Adipocyte (in vitro differentiated cells): ENCODE measurements around the gene COBL.
A peak's percentile ranks its signal among the peaks of the same experiment; 100 is the strongest.

Experiments
- DNase-seq: peaks from one replicate; pipeline ENCODE4 v3.0.0-alpha.2; 2015; ENCODE audit warnings: low read depth
- H3K27me3 ChIP-seq: replicated peaks from 2 replicates; pipeline ENCODE4 v1.7.0; 2013; ENCODE audit warnings: mild to moderate bottlenecking, low read length, moderate library complexity; ENCODE audit not compliant: control insufficient read depth, insufficient read depth
- H3K36me3 ChIP-seq: 2 replicates; pipeline ENCODE4 v1.7.0; 2013; ENCODE audit warnings: low read length, mild to moderate bottlenecking, moderate library complexity; ENCODE audit not compliant: control insufficient read depth, insufficient read depth, severe bottlenecking
- H3K4me1 ChIP-seq: 2 replicates; pipeline ENCODE4 v1.7.0; 2013; ENCODE audit warnings: mild to moderate bottlenecking, low read length, moderate library complexity; ENCODE audit not compliant: control insufficient read depth, insufficient read depth
- H3K4me3 ChIP-seq: 2 replicates; pipeline ENCODE4 v1.7.0; 2013; ENCODE audit warnings: mild to moderate bottlenecking, low read length, moderate library complexity
- H3K9ac ChIP-seq: 2 replicates; pipeline ENCODE4 v1.7.0; 2013; ENCODE audit warnings: mild to moderate bottlenecking, low read length, moderate library complexity
- H3K9me3 ChIP-seq: 2 replicates; pipeline ENCODE4 v1.7.0; 2013; ENCODE audit warnings: mild to moderate bottlenecking, low read length, moderate library complexity; ENCODE audit not compliant: control insufficient read depth

The COBL gene, protein sequence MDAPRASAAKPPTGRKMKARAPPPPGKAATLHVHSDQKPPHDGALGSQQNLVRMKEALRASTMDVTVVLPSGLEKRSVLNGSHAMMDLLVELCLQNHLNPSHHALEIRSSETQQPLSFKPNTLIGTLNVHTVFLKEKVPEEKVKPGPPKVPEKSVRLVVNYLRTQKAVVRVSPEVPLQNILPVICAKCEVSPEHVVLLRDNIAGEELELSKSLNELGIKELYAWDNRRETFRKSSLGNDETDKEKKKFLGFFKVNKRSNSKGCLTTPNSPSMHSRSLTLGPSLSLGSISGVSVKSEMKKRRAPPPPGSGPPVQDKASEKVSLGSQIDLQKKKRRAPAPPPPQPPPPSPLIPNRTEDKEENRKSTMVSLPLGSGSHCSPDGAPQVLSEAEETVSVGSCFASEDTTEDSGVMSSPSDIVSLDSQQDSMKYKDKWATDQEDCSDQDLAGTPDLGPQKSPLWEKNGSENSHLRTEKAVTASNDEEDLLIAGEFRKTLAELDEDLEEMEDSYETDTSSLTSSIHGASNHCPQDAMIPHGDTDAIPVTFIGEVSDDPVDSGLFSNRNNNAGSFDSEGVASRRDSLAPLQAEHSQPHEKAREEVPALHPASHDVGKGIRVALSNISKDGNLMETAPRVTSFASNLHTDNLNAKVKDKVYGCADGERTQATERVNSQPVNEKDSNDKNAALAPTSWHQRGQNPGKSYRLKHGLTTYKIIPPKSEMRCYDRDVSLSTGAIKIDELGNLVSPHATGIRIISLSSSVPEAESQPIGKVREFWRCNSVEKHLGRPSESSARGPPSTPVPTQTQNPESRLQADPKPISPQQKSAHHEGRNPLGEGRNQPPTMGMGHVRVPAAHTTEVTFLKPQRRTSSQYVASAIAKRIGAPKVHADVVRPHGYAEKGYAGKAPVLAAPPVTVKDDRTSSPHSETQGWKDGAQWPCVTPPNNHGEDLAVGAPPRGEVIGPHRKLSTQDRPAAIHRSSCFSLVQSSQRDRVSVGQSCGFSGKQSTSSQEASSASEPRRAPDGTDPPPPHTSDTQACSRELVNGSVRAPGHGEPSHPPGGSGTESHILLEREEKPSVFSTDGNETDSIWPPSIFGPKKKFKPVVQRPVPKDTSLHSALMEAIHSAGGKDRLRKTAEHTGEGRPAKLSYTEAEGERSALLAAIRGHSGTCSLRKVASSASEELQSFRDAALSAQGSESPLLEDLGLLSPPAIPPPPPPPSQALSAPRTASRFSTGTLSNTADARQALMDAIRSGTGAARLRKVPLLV

DNA sequence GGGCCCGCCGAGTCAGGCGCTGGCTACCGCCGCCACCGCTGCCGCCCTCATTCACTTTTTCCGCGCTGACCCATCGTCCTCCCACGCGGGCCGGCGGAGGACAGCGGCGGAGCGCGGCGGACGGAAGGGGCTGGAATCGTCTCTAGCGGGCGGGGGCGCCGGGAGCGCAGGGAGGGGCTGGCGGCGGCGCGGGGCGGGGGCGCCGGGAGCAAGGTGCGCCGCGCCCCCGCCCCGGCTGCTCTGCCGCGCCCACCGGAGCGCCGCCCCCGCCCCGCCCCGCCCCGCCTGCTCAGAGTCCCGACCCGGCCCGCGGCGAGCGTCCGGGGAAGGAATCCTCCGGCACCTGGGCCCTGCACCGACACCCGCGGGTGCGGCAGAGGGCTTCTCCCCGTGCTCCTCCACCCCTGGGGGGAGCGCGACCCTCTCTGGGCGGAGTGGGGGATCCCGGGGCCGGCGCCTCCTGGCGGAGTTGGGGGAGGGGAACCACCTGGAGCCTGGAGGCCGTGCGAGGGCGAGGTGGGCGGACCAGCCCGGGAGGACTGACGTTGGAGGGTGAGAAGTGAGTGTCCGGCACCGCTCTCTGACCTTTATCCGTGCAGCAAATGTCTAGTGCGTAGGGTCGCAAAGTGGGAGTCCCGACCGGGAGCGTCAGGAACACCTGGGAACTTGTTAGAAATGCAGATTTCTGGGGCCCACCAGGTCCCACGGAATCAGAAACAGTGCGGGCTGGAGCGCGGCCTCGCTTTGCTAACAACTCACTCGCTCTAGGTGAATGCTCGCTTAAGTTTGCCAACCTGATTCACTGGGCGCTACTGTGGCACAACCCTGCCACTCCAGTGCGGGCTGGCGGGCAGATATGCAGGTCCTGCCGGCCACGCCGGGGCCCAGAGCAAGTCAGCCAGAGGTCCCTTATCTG, at the start of gene COBL:
COBL (minus strand) TSS at position 144 of the 916 bp plus-strand sequence. CDS start 176 bp downstream, outside the sequence.
- peaks cover 27% of the 10 kb centered on the region for H3K27me3 ChIP-seq
- H3K36me3 ChIP-seq, result no peaks in the 10 kb centered on the region
- peaks cover 7% of the 10 kb centered on the region for H3K4me1 ChIP-seq
- H3K9ac ChIP-seq, result peak within 1 kb of the TSS; percentile 16
- H3K9me3 ChIP-seq, result no peaks in the 10 kb centered on the region
- H3K4me3 ChIP-seq, result peak within 1 kb of the TSS; percentile 77
- no peak for DNase-seq

DNA sequence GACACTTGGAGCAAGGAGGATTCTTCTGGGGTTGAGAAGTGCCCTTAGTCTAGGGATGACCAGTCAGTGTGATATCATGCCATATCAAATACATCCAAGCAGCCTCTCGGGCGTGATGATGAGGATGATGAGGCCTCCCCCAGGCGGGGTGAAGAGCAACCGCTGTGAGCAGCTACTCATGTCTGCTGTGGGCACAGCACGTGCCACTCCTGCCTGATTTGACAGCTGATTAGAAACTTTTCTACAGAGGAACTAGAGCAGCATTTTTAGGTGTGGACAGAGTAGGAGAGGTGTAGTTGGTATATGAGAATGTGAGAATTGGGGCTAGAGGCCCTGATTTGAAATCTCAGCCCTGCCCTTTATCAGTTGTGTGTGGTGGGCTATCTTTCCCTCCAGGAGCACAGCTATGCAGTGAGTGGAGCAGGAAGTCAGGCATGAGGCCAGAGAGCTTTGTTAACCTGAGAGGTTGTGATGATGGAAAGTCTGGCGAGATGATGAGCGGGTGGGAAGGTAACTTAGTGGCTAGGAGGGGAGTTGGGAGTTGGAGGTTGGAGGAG, 49.6 kb upstream of the COBL start:
- H3K4me3 ChIP-seq, result no peak overlapping the region
- no peaks in the 10 kb centered on the region for H3K4me1 ChIP-seq
- peaks cover 23% of the 10 kb centered on the region for H3K27me3 ChIP-seq
- H3K9me3 ChIP-seq, result no peaks in the 10 kb centered on the region
- no peak overlapping the region for H3K9ac ChIP-seq
- DNase-seq, result no peak
- no peaks in the 10 kb centered on the region for H3K36me3 ChIP-seq

DNA sequence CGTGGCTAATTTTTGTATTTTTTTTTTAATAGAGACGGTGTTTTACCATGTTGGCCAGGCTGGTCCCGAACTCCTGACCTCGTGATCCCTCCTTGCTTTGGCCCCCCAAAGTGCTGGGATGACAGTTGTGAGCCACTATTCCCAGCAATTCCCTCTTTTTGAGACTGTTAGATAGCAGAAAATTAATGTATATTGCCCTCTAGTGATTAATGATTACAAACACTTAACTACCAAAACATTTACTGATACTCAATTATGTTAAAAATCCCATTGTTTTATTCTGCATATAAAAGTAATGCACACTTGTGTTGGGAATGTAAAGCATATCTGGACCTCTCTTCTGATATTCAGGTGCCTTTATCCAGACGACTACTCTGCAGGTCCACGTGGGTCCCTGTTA, 41.2 kb upstream of the COBL start:
- Histone ChIP-seq H3K36me3 (no peaks in the 10 kb centered on the region), H3K9me3 (peaks cover 8% of the 10 kb centered on the region), H3K9ac (no peak overlapping the region), H3K4me1 (peaks cover 2% of the 10 kb centered on the region), H3K4me3 (no peak overlapping the region), H3K27me3 (peaks cover 4% of the 10 kb centered on the region)
- no peak for DNase-seq

DNA sequence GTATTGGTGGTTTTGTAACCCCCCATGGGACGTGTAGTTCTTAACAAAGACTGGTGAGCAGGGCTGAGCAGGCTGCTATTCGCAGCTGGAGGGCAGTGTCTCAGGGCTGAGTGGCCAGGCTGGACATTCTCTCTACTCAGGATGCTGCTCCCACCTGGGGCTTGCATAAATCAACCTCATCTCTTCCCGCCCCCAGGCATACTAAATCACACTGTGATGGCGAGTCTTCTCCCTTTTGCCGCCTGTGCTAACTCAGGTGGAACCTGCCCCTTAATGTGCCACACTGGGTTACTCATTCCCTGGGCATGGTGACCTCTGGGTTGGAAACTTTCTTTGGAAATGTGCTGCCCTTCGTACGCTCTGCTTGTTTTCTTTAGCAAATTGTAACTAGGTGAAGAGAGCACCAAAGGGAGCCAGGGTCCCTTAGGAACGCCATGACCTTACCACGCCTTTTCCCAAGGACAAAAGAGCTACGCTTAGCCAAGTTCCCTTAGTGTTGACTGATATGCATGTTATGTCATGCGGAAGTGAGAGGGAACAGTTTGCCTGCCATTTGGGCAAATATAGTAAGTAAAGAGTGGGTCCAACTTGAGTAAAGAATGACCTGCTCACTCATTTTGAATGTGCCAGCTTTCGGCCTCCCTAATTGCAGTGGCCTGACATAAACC, 40.4 kb upstream of the COBL start:
- H3K9ac ChIP-seq, result no peak overlapping the region
- peaks cover 8% of the 10 kb centered on the region for H3K9me3 ChIP-seq
- DNase-seq, result no peak
- no peaks in the 10 kb centered on the region for H3K36me3 ChIP-seq
- H3K27me3 ChIP-seq, result peaks cover 4% of the 10 kb centered on the region
- H3K4me1 ChIP-seq, result peaks cover 10% of the 10 kb centered on the region
- H3K4me3 ChIP-seq, result no peak overlapping the region

DNA sequence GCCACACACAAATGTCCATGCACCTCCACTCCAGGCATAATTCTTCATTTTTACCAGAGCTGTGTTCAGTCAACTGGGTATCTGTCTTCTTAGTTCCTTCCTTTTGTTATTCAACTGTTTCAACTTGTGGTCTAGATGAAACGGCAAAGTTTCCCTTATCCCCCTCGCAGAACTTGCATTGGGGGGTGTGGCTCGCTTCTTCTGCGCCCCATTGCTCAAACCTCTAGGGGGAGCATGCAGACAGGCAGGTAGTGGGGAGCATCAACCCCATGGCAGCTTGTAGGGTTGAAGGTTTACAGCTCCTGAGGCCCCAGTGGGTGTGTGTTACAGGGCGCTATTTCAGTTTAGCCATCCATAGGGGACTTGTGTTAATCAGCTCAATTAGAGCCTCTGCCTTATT, 38.3 kb upstream of the COBL start:
- no peak for DNase-seq
- Histone ChIP-seq H3K4me3 (no peak overlapping the region), H3K9me3 (peaks cover 8% of the 10 kb centered on the region), H3K27me3 (peaks cover 4% of the 10 kb centered on the region), H3K36me3 (no peaks in the 10 kb centered on the region), H3K4me1 (peaks cover 19% of the 10 kb centered on the region), H3K9ac (no peak overlapping the region)

DNA sequence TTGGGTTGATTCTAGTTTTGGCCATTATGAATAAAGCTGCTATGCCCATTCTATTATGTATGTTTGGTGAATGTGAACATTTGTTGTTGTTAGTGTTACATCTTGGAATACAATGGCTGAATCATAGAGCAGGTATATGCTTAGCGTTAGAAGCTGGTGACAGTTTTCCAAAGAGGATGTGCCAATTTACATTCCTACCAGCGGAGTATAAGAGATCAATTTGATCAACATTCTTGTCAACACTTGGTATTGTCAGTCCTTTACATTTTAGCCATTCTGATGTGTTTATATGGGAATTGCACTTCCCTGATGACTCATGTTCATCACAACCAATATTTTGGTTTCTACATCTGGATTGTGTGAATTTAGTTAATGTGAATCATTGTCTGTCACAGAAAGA, 37.8 kb upstream of the COBL start:
- Histone ChIP-seq H3K9ac (no peak overlapping the region), H3K4me1 (peaks cover 19% of the 10 kb centered on the region), H3K27me3 (peaks cover 4% of the 10 kb centered on the region), H3K4me3 (no peak overlapping the region), H3K36me3 (no peaks in the 10 kb centered on the region), H3K9me3 (peaks cover 8% of the 10 kb centered on the region)
- no peak for DNase-seq

DNA sequence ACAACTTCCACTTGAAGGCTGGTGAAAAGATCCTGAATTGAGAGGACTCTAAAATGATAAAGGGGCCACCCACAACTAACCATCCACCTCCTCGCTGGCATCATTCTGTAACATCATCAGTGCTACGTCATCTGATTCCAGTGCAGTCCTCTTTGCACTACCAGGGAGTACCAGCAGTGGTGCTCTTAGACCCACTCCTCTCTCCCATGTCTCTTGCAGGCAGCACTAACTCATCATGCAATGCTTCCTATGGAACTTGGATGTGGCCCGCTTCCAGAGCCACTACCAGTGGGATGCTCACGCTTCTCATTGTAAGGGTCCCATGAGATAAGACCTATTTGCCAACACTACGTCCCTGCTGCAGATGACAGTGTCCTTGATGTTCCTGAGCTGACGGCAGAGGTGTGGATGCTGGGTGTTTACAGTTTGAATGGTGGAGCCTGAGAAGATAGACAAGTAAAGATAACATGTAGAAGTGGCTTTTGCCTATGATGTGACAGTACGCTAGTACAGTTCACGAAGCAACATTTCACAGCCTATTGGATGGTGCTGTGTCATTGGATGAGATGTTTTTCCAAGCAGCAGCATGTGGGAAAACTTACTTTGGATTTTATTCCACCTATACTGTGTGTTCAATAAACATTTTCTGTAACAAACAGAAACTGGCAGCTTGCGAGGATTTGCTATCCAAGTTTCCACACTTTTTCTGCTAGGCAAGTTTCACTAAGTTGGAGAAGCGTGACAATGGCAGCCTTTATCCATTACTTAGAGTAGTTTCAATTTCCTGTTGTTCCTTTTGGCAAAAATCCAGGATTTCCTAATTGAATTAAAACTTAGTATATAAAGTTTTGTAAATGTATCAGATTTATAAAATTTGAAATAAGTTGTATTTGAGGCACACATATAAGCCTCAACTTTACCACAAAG, 35.8 kb upstream of the COBL start:
- no peak for DNase-seq
- Histone ChIP-seq H3K9me3 (peaks cover 8% of the 10 kb centered on the region), H3K4me3 (no peak overlapping the region), H3K36me3 (no peaks in the 10 kb centered on the region), H3K4me1 (peaks cover 19% of the 10 kb centered on the region), H3K27me3 (peaks cover 4% of the 10 kb centered on the region), H3K9ac (no peak overlapping the region)

DNA sequence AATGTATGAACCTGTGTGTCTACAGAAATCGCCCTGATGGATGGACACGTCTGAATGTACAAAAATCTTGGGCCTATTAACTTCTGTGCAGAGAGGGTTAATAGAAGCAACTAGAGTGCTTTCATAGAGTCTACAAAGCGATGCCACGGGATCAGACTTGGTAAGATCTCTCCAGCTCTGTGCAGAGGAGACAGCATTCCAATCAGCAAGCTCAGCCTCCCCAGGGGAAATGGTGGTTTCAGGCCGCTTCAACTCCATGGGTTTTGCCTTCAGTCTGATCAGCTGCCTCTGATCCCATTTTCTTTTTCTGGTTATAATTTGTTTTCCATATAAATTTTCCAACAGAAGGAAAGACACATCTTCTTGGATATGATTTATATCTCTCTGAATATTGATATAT, 35.1 kb upstream of the COBL start:
- Histone ChIP-seq H3K4me1 (peaks cover 19% of the 10 kb centered on the region), H3K9me3 (peaks cover 8% of the 10 kb centered on the region), H3K36me3 (no peaks in the 10 kb centered on the region), H3K4me3 (no peak overlapping the region), H3K9ac (no peak overlapping the region), H3K27me3 (peaks cover 1% of the 10 kb centered on the region)
- DNase-seq, result no peak

DNA sequence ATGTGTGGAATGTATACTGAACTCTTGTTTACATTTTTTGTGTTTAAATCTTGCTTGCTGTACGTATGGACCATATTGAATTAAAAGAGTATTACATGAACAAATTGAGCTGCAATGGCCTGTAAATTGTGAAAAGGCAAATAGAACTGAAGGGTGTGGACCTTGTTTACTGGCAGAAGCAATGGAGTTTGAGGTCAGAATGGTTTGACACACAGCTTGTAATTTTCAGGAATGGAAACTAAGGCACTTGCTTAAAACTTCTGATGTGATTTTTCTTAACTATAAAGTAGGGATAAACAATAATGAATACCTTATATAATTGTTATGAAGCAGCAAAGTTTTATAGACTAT, 33.9 kb upstream of the COBL start:
- Histone ChIP-seq H3K36me3 (no peaks in the 10 kb centered on the region), H3K9me3 (peaks cover 8% of the 10 kb centered on the region), H3K27me3 (peaks cover 13% of the 10 kb centered on the region), H3K4me1 (peaks cover 24% of the 10 kb centered on the region), H3K4me3 (no peak overlapping the region), H3K9ac (no peak overlapping the region)
- DNase-seq, result no peak
